Gastroesophageal sphincter (tissue), 3 donors: ENCODE results near the gene TCP11.

Experiments used
- CTCF ChIP-seq, 4 experiments: fragments of 200-600 bp in 2 of 4; fragments of 450-650 bp in 2 of 4; sonication (generic) in 1 of 4; IDR thresholded peaks; one replicate each; pipeline ENCODE4 v1.5.1; 2017 to 2019; ENCODE audit warnings: antibody characterized with exemption in 4 of 4, mild to moderate bottlenecking in 2 of 4, moderate library complexity in 2 of 4
- EP300 ChIP-seq: sonication (generic); formaldehyde crosslinking; IDR thresholded peaks from one replicate; pipeline ENCODE4 v1.6.1; 2017; ENCODE audit warnings: antibody characterized with exemption, mild to moderate bottlenecking
- POLR2A ChIP-seq, 2 donors: fragments of 450-650 bp; IDR thresholded peaks; one replicate each; pipeline ENCODE4 v1.6.1; 2017; ENCODE audit warnings: antibody characterized with exemption in 2 of 2, mild to moderate bottlenecking in 2 of 2, moderate library complexity in 1 of 2

- TF ChIP-seq CTCF (IDR thresholded peaks at IDR 0.05) (no peak), POLR2A (IDR thresholded peaks at IDR 0.05) (no peak), EP300 (no peak)
These were observed 69.7 kb downstream of the TCP11 start for GRCh38 chr6:35071347-35071994.
